Middle frontal gyrus (tissue), 1 donor: ENCODE data around the gene C16orf82.

Experiments used
- DNase-seq: peaks from one replicate; pipeline ENCODE4 v3.0.0-alpha.2; 2015; ENCODE audit warnings: low spot score; ENCODE audit errors: extremely low spot score

C16orf82 gene

GRCh38 chr16:27088216-27088615 is 21.5 kb downstream of the C16orf82 start:
- DNase-seq = no peak

GRCh38 chr16:27096375-27096774 is 29.6 kb downstream of the C16orf82 start:
- DNase-seq = no peak

GRCh38 chr16:27097800-27098230 is 31.1 kb downstream of the C16orf82 start:
- no peak for DNase-seq

GRCh38 chr16:27098366-27099049 is 31.8 kb downstream of the C16orf82 start:
- DNase-seq = no peak

- DNase-seq = no peak
These were observed 36.2 kb downstream of the C16orf82 start for GRCh38 chr16:27102701-27103575.

DNA sequence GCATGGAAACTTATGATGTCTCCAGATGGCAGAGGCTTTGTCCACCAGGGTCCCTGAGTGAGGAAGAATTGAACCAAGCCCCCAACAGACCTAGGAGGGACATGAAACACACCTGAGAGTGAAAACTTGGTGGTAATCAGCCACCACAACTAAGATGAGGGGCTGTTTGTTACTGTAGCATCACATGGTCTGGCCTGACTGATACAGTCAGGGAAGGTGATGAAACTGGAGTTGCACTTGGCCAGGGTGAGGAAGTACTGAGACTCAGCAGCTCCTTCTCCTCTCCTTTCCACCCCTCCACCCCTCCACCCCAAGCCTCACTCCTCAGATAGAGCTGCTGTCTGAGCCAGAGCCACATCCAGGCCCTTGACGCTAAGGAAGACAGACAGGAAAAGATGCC is 37.2 kb downstream of the C16orf82 start:
- DNase-seq = no peak

GRCh38 chr16:27106305-27106704 is 39.6 kb downstream of the C16orf82 start:
- no peak for DNase-seq

- no peak for DNase-seq
These were observed 40.5 kb downstream of the C16orf82 start for GRCh38 chr16:27107185-27107592.

- DNase-seq = no peak
These were observed 41.5 kb downstream of the C16orf82 start for GRCh38 chr16:27108051-27108770.

- no peak for DNase-seq
These were observed 42.3 kb downstream of the C16orf82 start for GRCh38 chr16:27108826-27109665.

DNA sequence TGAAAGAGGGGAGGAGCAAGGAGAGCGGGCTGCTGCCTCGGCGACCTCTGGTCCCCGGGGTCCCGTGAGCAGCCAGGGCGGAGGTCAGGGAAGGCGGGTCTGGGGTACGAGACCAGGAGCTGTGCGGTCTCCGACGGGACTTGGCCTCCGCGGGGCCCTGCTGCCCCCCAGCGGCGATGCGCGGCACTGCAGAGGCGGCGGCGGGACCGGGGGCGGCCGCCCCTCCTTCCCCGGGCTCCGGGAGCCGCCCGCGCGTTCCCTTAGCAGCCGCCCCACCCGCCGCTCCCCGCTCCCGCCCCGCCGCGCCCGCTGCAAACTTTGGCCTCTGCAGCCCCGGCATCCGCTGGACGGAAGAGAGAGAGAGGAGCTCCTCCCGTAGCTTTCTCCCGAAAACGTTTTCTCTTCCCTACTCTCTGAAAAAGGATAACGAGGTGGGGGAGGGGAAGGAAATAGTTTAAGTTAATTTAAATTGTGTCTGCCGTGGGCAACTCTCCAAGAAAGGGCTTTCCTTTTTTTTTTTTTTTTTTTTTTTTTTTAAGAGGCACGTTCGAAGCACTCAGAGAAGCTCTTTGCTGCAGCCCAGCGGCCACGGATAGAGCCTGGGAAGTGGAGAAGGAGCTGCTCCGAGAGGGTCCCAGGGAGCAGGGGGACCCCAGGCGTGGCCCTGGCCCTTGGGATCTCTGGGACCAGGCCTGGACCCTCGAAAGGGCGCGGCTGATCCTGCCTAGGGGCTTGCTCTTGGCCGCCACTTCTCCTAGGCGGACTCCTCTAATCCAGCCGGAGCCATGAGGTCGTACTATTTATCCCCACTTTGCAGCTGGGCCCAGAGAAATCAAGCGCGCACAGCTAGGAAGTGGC is 43.2 kb downstream of the C16orf82 start:
- no peak for DNase-seq

- DNase-seq = no peak
These were observed 43.8 kb downstream of the C16orf82 start for GRCh38 chr16:27110524-27110896.

DNA sequence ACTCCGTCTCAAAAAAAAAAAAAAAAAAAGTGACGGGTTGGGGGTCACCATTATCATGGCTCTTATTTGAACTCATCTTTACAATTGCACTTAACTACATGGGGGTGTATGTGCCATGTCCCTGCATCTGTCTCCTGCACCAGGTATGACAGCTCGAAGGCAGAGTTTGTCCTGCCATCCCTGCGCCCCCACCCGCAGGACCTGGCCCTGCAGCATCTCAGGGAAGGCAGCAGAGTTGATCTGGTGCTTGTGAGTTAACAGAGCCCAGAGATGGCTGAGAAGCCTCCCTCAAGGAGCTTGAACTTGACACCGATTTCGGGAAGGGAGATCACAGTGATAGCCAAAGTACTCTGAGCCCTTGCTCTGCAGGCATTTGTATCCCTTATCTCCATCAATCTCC is 44.8 kb downstream of the C16orf82 start:
- no peak for DNase-seq

- DNase-seq = no peak
These were observed 45.5 kb downstream of the C16orf82 start for GRCh38 chr16:27112093-27112811.

GRCh38 chr16:27113341-27113841 is 46.7 kb downstream of the C16orf82 start:
- no peak for DNase-seq

DNA sequence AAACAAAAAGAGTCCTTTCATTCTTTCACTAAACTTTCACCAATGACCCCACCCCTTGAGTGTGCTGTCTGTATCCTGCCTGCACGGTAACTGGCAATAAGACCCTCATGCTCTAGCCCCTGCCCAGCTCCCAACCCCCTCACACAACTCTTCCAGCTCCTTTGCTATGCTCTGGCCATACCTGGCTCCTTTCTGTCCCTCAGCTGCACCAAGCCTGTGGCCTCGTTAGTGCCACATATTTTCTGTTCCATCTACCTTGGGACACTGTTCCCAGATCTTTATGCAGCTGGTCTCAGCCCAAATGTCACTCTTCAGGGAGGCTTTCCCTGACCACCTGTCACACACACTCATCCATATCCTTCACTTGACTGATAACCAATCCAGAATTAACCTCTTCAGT is 47.3 kb downstream of the C16orf82 start:
- DNase-seq = no peak

DNA sequence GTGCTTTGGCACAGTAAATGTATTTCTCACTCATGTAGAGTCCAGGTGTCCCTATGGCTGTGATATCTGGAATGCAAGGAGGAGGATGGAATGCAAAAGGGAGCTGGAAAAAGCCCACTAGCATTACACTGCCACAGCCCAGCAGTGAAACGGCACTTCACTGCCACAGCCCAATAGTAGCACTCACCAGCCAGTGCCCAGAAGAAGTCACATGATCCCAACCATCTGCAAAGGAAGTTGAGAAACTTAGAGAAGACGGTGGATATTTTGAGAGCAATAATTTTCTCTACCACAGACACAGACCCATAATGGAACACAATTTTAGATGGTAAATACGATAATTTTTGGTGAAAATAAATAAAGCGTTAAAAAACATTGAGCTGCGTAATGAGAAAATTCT is 51.8 kb downstream of the C16orf82 start:
- no peak for DNase-seq
